Aorta (tissue), 5 donors: Measurements from ENCODE around the gene EIF4G3. TPM values are rescaled to one million over a fixed set of nuclear protein-coding genes. Genes with fewer than 3 reads are reported as not detected.

ENCODE experiments used
- ATAC-seq: fragments of 200-7000 bp; cut with Tn5 transposase; one replicate; pipeline ENCODE4 v1.9.1; 2022; ENCODE audit warnings: moderate library complexity; ENCODE audit not compliant: low FRiP score
- DNase-seq, 2 donors: peaks; one replicate each; pipeline ENCODE4 v3.0.0-alpha.2; 2020
- H3K27ac ChIP-seq, 2 donors: one replicate each; pipeline ENCODE4 v1.5.1; 2013; ENCODE audit warnings: low read length in 2 of 2, mild to moderate bottlenecking in 2 of 2, moderate library complexity in 2 of 2, control low read depth in 1 of 2, inconsistent platforms in 1 of 2, low read depth in 1 of 2
- H3K27me3 ChIP-seq, 2 donors: one replicate each; pipeline ENCODE4 v1.6.1; 2013; ENCODE audit warnings: control low read depth in 1 of 2, low read length in 1 of 2, mild to moderate bottlenecking in 1 of 2, moderate library complexity in 1 of 2; ENCODE audit not compliant: insufficient read depth in 2 of 2, control insufficient read depth in 1 of 2
- H3K36me3 ChIP-seq, 2 donors: one replicate each; pipeline ENCODE4 v1.6.1; 2013; ENCODE audit warnings: control low read depth in 1 of 2, low read length in 1 of 2, mild to moderate bottlenecking in 1 of 2; ENCODE audit not compliant: insufficient read depth in 2 of 2, control insufficient read depth in 1 of 2
- H3K4me1 ChIP-seq, 2 donors: one replicate each; pipeline ENCODE4 v1.6.1; 2013; ENCODE audit warnings: low read length in 2 of 2, control low read depth in 1 of 2, mild to moderate bottlenecking in 1 of 2, moderate library complexity in 1 of 2; ENCODE audit not compliant: insufficient read depth in 2 of 2, control insufficient read depth in 1 of 2
- H3K4me3 ChIP-seq, 2 donors: one replicate each; pipeline ENCODE4 v1.5.1; 2013; ENCODE audit warnings: low read length in 2 of 2, control low read depth in 1 of 2, mild to moderate bottlenecking in 1 of 2
- H3K9me3 ChIP-seq: one replicate; pipeline ENCODE4 v1.6.1; 2013; ENCODE audit warnings: mild to moderate bottlenecking, low read length; ENCODE audit not compliant: control insufficient read depth
- WGBS, 2 donors: extraction: QIAGEN DNeasy Blood & Tissue Kit; methylation state at CpG; one replicate each; pipeline ENCODE4 v1.1.7; 2013; 5-methylcytosine and 5-hydroxymethylcytosine counted together
- intact Hi-C, 2 donors: fragments of 100-400 bp; cut with DNase I; formaldehyde crosslinking; loops; one replicate each; pipeline versions ENCODE4 v1.14.2 to v1.15.0; 2022
- polyA plus RNA-seq, 2 donors: library from polyadenylated mRNA; stranded (reverse); fragments of 200-250 nt; gene quantifications; one replicate each; pipeline ENCODE4 v1.2.3, GENCODE V29; 2013
- total RNA-seq, 2 donors: library from RNA; stranded (reverse); fragmentation: NEBNext Ultra II Directional; extraction: Animal tissue kit (Norgen Biotek cat#: 25700); gene quantifications; one replicate each; pipeline ENCODE4 v1.2.1, GENCODE V29; 2021
- donor health status: healthy with polysubstance abuse.
- donor health status: Bipolar disorder and iron deficiency.
- donor health status: DM: no; HTN: no; CAD: no.
- donor health status: DM: no; HTN: no; CAD: no.
- donor health status: DM: yes; HTN: yes; CAD: no.

The EIF4G3 gene
- total and polyA plus RNA-seq, 4 donors: 7.3 to 84.4 (median 37.3) TPM

DNA sequence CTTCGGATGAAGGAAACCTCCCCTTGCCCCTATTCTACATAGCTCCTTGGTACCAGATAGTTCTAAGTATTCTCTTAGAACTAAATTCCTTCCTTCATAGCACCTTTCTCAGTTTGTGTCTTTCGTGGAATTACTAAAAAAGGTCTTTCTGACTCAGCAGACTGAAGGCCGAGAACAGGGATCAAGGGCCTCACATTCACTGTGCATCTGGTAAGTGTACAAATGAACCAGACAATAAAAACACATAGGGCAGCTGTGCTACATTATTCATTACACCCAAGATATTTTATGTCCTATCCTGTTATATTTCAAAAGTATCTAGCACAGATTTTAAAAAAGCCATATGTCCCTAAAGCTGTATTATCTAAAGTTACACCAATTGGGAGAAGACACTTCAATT lies 326.7 kb downstream of the EIF4G3 start:
- 81 to 82% methylated on average over 3 of the region's 3 CpGs for WGBS, 2 donors
- no peak overlapping the region for H3K27ac ChIP-seq
- H3K27me3 ChIP-seq: no peaks in the 10 kb centered on the region
- intact Hi-C loops: no loop called here
- DNase-seq: no peak
- peaks cover 0 to 2% of the 10 kb centered on the region in 2 donors for H3K4me1 ChIP-seq
- H3K4me3 ChIP-seq: no peak overlapping the region
- peaks cover 0 to 4% of the 10 kb centered on the region in 2 donors for H3K36me3 ChIP-seq
- H3K9me3 ChIP-seq: no peaks in the 10 kb centered on the region
- ATAC-seq: no peak

DNA sequence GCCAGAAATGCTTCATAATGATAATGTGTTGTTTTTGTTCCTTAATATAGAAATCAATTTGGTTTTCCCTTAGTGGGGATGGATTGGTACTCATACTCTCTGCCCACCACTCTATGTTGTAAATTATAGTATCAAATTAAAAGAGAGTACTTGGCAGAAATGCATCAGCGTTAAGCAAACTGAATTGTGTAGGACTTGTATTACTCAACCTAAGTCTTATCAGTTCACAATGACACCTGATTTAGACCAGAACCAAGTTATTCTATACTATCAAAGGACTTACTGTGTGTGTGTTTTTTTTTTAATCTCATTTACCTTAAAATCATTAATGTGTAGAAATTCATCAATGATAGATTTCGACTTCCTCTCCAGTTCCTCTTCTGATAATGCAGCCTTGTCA lies 327.6 kb downstream of the EIF4G3 start:
- Histone ChIP-seq H3K4me3 (no peak overlapping the region), H3K9me3 (no peaks in the 10 kb centered on the region), H3K27me3 (no peaks in the 10 kb centered on the region), H3K4me1 (peaks cover 0 to 2% of the 10 kb centered on the region in 2 donors), H3K27ac (no peak overlapping the region), H3K36me3 (peaks cover 0 to 2% of the 10 kb centered on the region in 2 donors)
- DNase-seq (no peak), ATAC-seq (no peak)
- WGBS, 2 donors: 80 to 90% methylated on average over 2 of the region's 2 CpGs
- intact Hi-C loops: no loop called here

DNA sequence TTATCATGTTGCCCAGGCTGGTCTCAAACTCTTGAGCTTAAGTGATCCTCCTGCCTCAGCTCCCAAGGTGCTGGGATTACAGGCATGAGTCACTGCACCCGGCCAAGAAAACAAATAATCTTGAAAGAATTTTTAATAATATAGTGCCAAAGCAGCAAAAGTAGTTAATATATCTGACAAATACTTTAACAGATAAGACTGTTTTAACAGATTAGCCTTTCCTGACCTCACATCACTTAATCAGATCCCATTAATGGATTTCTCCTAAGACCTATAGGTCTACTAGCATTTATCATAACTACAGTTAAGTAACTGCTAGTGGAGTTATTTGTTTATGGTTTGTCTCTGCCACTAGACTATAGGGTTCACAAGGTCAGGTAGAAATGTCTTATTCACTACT lies 328.5 kb downstream of the EIF4G3 start:
- H3K4me3 ChIP-seq: no peak overlapping the region
- peaks cover 0 to 2% of the 10 kb centered on the region in 2 donors for H3K4me1 ChIP-seq
- H3K27me3 ChIP-seq: no peaks in the 10 kb centered on the region
- H3K36me3 ChIP-seq: peaks cover 0 to 2% of the 10 kb centered on the region in 2 donors
- intact Hi-C loops: no loop called here
- WGBS, 2 donors: 43 to 49% methylated on average over 1 of the region's 1 CpG
- no peaks in the 10 kb centered on the region for H3K9me3 ChIP-seq
- DNase-seq (no peak), ATAC-seq (no peak)
- no peak overlapping the region for H3K27ac ChIP-seq

DNA sequence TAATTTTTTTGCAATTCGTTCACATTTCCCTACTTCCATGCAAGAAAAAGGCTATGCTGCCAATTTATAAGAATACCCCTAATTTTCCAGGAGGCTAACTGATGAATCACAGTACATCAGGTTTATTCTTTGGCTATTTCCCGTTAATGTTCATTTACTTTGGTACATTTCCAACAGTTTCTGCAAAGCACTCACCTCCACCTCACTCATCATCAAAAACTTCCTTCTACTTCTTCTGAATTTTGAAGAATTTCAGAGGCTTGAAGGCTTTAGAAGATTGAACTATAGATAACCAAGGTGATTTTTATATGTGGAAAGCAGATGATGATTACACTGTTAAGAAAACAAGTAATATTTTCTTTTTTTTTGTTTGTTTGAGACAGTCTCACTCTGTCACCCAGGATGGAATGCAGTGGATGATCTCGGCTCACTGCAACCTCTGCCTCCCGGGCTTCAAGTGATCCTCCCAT lies 329.1 kb downstream of the EIF4G3 start:
- Histone ChIP-seq H3K27me3 (no peaks in the 10 kb centered on the region), H3K4me3 (no peak overlapping the region), H3K9me3 (no peaks in the 10 kb centered on the region), H3K36me3 (peaks cover 0 to 2% of the 10 kb centered on the region in 2 donors), H3K4me1 (peaks cover 0 to 2% of the 10 kb centered on the region in 2 donors), H3K27ac (no peak overlapping the region)
- intact Hi-C loops: no loop called here
- no peak for ATAC-seq
- 64 to 71% methylated on average over 4 of the region's 4 CpGs for WGBS, 2 donors
- no peak for DNase-seq

DNA sequence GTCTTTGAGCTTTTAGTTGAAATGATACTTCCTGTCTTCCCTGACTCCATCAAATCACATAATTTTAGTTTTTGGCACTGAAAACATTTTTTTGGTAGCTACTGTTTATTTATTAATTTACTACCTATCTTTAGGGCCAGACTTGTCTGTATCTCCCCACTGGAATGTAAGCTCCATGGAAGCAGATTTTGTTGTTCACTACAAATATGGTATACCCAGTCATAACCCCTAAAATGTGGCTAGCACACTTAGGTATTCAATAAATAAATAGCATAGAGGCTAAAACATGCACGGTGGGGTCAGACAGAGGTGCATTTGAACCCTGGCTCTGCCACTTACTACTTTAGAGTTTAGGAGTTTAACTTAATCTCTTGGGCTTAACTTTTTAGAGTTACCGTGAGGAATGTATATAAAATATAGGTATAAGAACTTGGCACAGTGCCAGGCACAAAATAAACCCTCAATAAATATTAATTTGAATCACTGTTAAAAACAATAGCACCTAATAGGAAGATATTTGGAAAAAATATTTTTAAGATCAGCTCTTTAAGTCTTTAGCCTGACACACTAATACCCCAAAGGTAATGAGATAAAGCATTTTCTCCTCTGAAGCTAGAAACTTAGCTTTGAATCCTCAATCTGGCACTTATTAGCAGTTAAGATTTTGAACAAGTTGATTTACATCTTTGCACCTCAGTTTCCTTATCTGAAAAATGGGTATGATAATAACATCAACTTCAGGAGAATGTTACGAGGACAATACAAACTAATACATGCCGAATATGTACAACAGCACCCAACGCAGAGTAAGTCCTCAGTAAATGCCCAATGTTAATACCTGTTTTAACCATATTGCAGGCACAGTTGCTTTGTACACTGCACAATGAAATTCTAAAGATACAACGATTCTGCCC lies 330.0 kb downstream of the EIF4G3 start:
- Histone ChIP-seq H3K4me1 (peaks cover 0 to 2% of the 10 kb centered on the region in 2 donors), H3K27ac (no peak overlapping the region), H3K4me3 (no peak overlapping the region), H3K9me3 (no peaks in the 10 kb centered on the region), H3K27me3 (no peaks in the 10 kb centered on the region), H3K36me3 (peaks cover 0 to 2% of the 10 kb centered on the region in 2 donors)
- ATAC-seq (no peak), DNase-seq (no peak)
- intact Hi-C loops: no loop called here
- WGBS, 2 donors: 91 to 92% methylated on average over 6 of the region's 6 CpGs

DNA sequence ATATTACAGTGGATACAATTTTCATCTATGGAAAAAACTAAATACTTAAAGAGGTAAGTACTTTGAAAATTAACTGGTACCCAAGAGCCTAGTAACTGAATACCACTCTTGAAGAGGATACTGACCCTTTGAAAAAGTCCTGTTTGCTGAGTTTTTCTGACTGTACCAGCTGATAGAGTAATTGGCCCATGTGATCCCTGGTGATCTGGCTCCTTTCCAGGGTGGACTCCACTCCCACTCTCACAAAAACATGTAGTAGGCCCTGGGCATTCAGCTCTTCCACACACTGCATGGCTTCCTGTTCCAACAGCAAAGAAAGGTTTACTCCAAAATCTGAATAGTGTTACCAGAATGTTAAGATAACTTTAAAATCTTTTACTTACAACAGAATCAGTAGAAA lies 336.0 kb downstream of the EIF4G3 start:
- Histone ChIP-seq H3K4me3 (no peak overlapping the region), H3K4me1 (no peaks in the 10 kb centered on the region), H3K27me3 (no peaks in the 10 kb centered on the region), H3K27ac (no peak overlapping the region), H3K36me3 (no peaks in the 10 kb centered on the region), H3K9me3 (no peaks in the 10 kb centered on the region)
- DNase-seq: no peak
- intact Hi-C loops: no loop called here
- ATAC-seq: no peak

DNA sequence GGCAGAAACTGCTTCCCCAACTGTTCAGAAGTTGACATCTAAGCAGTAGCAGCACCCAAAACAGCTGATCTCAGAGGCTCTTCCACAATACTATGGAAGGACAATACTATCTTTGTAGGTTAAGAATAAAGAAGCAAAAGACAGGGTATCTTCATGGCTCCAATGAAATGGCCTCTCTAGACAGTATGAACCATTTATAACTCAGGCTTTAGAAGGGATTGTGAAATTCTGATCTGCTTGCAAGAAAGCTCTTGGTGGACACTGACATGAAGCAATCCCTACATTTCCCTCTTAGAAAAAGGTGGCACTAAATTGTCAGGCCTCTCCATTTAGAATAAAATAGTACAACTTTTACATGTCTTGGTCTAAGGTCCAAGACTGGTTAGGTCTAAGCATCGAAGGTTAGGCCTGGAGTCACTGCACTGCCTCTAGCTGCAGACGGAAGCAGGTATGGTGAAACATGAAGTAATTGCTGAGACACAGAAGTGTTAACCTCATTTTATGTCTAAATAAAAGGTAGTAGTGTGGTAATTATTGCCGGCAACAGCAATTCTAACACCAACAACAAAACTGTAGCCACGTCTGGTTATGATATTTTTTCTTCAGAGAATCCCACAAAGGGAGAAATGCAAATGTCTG lies 339.0 kb downstream of the EIF4G3 start:
- ATAC-seq: no peak
- intact Hi-C loops: no loop called here
- no peak for DNase-seq
- Histone ChIP-seq H3K4me3 (no peak overlapping the region), H3K27me3 (no peaks in the 10 kb centered on the region), H3K9me3 (no peaks in the 10 kb centered on the region), H3K36me3 (no peaks in the 10 kb centered on the region), H3K27ac (no peak overlapping the region), H3K4me1 (no peaks in the 10 kb centered on the region)
- 94 to 95% methylated on average over 4 of the region's 4 CpGs for WGBS, 2 donors

DNA sequence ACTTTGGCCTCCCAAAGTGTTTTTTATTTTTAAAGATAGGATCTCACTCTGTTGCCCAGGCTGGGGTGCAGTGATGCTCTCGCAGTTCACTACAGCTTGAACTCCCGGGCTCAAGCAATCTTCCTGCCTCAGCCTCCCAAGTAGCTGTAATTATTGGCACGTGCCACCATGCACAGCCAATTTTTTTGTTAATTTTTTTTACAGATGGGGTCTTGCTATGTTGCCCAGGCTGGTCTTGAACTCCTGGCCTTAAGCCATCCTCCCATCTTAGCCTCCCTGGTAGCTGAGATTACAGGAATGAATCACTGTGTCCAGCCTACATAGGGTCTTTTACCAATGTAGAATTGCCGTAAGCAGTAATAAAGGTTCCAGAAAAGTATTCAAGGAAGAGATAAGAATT lies 340.5 kb downstream of the EIF4G3 start:
- DNase-seq: no peak
- 96 to 99% methylated on average over 4 of the region's 4 CpGs for WGBS, 2 donors
- no peak for ATAC-seq

DNA sequence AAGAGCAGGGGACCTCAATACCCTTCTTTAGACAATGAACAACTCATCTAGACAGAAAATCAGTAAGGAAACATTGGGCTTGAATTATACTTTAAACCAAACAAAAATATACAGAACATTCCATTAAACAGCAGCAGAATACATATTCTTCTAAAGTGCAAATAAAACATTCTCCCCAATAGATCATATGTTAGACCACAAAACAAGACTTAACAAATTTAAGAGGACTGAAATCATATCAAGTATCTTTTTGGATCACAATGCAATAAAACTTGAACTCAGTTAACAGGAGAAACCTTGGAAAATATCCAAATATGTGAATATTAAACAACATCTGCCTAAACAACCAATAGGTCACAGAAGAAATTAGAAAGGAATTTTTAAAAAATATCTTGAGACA lies 341.9 kb downstream of the EIF4G3 start:
- no peak for ATAC-seq
- H3K9me3 ChIP-seq: no peaks in the 10 kb centered on the region

More for the DNA sequence above, 340.5 kb downstream of the EIF4G3 start:
- Histone ChIP-seq H3K27ac (no peak overlapping the region), H3K4me1 (no peaks in the 10 kb centered on the region), H3K9me3 (no peaks in the 10 kb centered on the region), H3K27me3 (no peaks in the 10 kb centered on the region), H3K4me3 (no peak overlapping the region), H3K36me3 (no peaks in the 10 kb centered on the region)
- intact Hi-C loops: no loop called here

More for the DNA sequence above, 341.9 kb downstream of the EIF4G3 start:
- intact Hi-C loops: no loop called here
- no peaks in the 10 kb centered on the region for H3K36me3 ChIP-seq
- DNase-seq: no peak
- no peaks in the 10 kb centered on the region for H3K4me1 ChIP-seq
- H3K27ac ChIP-seq: no peak overlapping the region
- no peaks in the 10 kb centered on the region for H3K27me3 ChIP-seq
- H3K4me3 ChIP-seq: no peak overlapping the region
